ENCODE data around the gene DMD.

Gene DMD

GRCh38 chrX:31217084-31217483, 1994.3 kb downstream of the DMD start:
- in situ Hi-C loops (cut with MboI; ENCODE audit: low sequenced_read_pairs, unreplicated experiment) = loop anchor here (25.0 kb wide), 1 partner anchor 445 kb away; no protein-coding TSS in a partner anchor
- no peak for DNase-seq (ENCODE audit: low spot score)
- TF ChIP-seq CTCF (IDR thresholded peaks at IDR 0.05; ENCODE audit: borderline replicate concordance, control extremely low read depth, extremely low read depth, insufficient read depth, missing control alignments) = no peak

GRCh38 chrX:31215277-31215815, 1996.0 kb downstream of the DMD start:
- TF ChIP-seq CTCF (IDR thresholded peaks at IDR 0.05; ENCODE audit: borderline replicate concordance, control extremely low read depth, extremely low read depth, insufficient read depth, missing control alignments) = no peak
- in situ Hi-C loops (cut with MboI; ENCODE audit: low sequenced_read_pairs, unreplicated experiment) = loop anchor here (25.0 kb wide), 1 partner anchor 447 kb away; no protein-coding TSS in a partner anchor

GRCh38 chrX:31213941-31214340, 1997.4 kb downstream of the DMD start:
- in situ Hi-C loops (cut with MboI; ENCODE audit: low sequenced_read_pairs, unreplicated experiment) = loop anchor here (25.0 kb wide), 1 partner anchor 448 kb away; no protein-coding TSS in a partner anchor
- DNase-seq (ENCODE audit: low spot score) = peak; percentile 32
- peak; percentile 55 for TF ChIP-seq CTCF (IDR thresholded peaks at IDR 0.05; ENCODE audit: borderline replicate concordance, control extremely low read depth, extremely low read depth, insufficient read depth, missing control alignments)

More at GRCh38 chrX:31215277-31215815, 1996.0 kb downstream of the DMD start:
- no peak for DNase-seq (ENCODE audit: low spot score)

- in situ Hi-C loops (cut with MboI; ENCODE audit: low sequenced_read_pairs, unreplicated experiment) = loop anchor here (25.0 kb wide), 1 partner anchor 449 kb away; no protein-coding TSS in a partner anchor
- TF ChIP-seq CTCF (IDR thresholded peaks at IDR 0.05; ENCODE audit: borderline replicate concordance, control extremely low read depth, extremely low read depth, insufficient read depth, missing control alignments) = no peak
- DNase-seq (ENCODE audit: low spot score) = no peak
Measured at GRCh38 chrX:31212856-31213748, 1998.2 kb downstream of the DMD start.

- no peak for DNase-seq (ENCODE audit: low spot score)
- TF ChIP-seq CTCF (IDR thresholded peaks at IDR 0.05; ENCODE audit: borderline replicate concordance, control extremely low read depth, extremely low read depth, insufficient read depth, missing control alignments) = no peak
- in situ Hi-C loops (cut with MboI; ENCODE audit: low sequenced_read_pairs, unreplicated experiment) = loop anchor here (25.0 kb wide), 1 partner anchor 453 kb away; no protein-coding TSS in a partner anchor
Measured at GRCh38 chrX:31209005-31209628, 2002.2 kb downstream of the DMD start.

GRCh38 chrX:31201503-31201902, 2009.8 kb downstream of the DMD start:
- DNase-seq (ENCODE audit: low spot score) = no peak
- in situ Hi-C loops (cut with MboI; ENCODE audit: low sequenced_read_pairs, unreplicated experiment) = loop anchor here (25.0 kb wide), 1 partner anchor 461 kb away; no protein-coding TSS in a partner anchor
- no peak for TF ChIP-seq CTCF (IDR thresholded peaks at IDR 0.05; ENCODE audit: borderline replicate concordance, control extremely low read depth, extremely low read depth, insufficient read depth, missing control alignments)

Measured in GM13976 (cell line).